GM12873 (cell line): ENCODE measurements around the gene FKBP1A.
A peak's percentile ranks its signal among the peaks of the same experiment; 100 is the strongest.

Experiments
- CTCF ChIP-seq: IDR thresholded peaks from 2 replicates; pipeline ENCODE4 v1.5.1; 2012; ENCODE audit warnings: low read depth, mild to moderate bottlenecking, moderate library complexity, low read length, control low read depth; ENCODE audit not compliant: insufficient read depth; ENCODE audit errors: missing control alignments

The FKBP1A gene

GRCh38 chr20:1376408-1377270 is 16.2 kb downstream of the FKBP1A start:
- TF ChIP-seq CTCF = no peak

- TF ChIP-seq CTCF = no peak
Observed at GRCh38 chr20:1376007-1376406, 16.8 kb downstream of the FKBP1A start.

DNA sequence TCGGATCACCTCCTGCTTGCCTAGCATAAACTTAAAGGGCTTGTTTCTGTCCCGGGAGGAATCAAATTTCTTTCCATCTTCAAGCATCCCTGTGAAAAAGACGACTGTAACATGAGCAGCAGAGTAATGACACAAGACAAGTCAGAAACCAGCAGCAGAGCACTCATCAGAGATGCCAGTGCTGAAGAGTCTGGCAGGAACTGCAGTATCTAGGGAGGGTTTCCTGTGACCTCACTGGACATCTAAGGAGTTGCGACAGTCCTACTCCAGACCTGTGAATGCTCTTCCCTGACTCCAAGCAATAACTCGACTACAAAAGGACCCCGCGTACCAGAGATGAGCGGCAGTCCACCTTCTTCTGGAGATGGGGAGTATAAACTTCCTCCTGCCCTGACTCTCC is 17.3 kb downstream of the FKBP1A start:
- no peak for TF ChIP-seq CTCF

DNA sequence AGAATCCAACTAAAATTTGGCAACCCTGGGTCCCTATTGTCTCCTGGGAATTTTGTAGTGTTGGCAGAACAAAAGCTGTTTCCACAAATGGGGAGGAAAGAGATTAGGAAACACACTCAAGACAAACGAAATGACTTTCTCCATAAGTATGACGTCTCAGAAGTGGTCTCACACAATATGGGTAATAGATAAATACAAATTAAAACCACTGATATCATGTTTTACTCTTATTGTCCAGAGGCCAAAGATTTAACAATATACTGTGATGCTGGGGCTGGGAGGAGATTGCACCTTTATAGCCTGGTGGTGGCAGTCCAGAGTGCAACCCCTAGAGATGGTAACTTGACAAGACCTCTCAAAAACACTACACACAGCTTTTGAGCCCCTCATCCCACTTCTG is 18.6 kb downstream of the FKBP1A start:
- TF ChIP-seq CTCF = peak; percentile 10

DNA sequence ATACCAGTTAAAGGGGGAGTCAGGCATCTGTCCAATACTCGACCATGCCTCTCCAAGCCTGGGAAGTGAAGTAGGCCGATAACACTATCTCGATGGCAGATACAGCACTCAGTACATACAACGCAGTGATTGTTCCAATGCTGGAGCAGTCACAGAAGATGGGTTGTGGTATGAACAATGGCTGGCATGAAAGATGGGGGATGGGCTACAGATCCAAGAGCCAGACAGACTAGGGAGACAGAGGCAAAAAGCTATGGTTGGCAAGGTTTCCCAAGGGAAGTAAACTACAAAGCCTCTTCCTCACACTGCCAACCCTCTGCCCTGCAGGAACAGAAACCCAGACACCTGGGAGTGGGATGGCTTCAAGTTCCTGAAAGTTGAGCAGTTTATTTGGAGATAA is 19.2 kb downstream of the FKBP1A start:
- no peak for TF ChIP-seq CTCF

- no peak for TF ChIP-seq CTCF
Observed at GRCh38 chr20:1373036-1373435, 19.8 kb downstream of the FKBP1A start.

- no peak for TF ChIP-seq CTCF
Observed at GRCh38 chr20:1371830-1372539, 20.9 kb downstream of the FKBP1A start.
